Measurements from ENCODE around the gene PCDHGA7. TPM values are rescaled to one million over a fixed set of nuclear protein-coding genes. Genes with fewer than 3 reads are reported as not detected.
"Not testable (repeated sequence)": the region's sequence is repeated elsewhere in the genome, so short reads cannot be mapped to it uniquely, and the experiment has no call there.

PCDHGA7 gene
- total and polyA plus RNA-seq, 7 donors: 0.42 to 15.2 (median 10.8) TPM; not detected in 2

DNA sequence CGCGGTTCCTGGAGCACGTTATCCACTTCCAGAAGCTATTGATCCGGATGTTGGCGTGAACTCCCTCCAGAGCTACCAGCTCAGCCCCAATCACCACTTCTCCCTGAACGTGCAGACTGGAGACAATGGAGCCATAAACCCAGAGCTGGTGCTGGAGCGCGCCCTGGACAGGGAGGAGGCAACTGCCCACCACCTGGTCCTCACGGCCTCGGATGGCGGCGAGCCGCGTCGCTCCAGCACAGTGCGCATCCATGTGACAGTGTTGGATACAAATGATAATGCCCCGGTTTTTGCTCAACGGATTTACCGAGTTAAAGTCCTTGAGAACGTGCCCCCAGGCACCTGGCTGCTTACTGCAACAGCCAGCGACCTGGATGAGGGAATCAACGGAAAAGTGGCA, 20.8 kb downstream of the PCDHGA7 start:
- Histone ChIP-seq H3K9me3 (peaks cover 40 to 94% (median 83%) of the 10 kb centered on the region in 4 donors), H3K27me3 (no peaks in the 10 kb centered on the region), H3K36me3 (peaks cover 0 to 5% (median 0%) of the 10 kb centered on the region in 4 donors), H3K4me3 (peak overlapping the region in 1 of 4 donors; percentile 21), H3K27ac (no peak overlapping the region), H3K4me1 (no peaks in the 10 kb centered on the region)
- WGBS, 2 donors: 35 to 57% methylated on average over 22 of the region's 22 CpGs
- DNase-seq: no peak
- intact Hi-C loops (cut with DNase I): no loop called here
- TF ChIP-seq POLR2AphosphoS5 (IDR thresholded peaks at IDR 0.05) (no peak), EP300 (IDR thresholded peaks at IDR 0.05) (no peak), POLR2A (IDR thresholded peaks at IDR 0.05) (no peak)
- TF ChIP-seq, protein P1, sequence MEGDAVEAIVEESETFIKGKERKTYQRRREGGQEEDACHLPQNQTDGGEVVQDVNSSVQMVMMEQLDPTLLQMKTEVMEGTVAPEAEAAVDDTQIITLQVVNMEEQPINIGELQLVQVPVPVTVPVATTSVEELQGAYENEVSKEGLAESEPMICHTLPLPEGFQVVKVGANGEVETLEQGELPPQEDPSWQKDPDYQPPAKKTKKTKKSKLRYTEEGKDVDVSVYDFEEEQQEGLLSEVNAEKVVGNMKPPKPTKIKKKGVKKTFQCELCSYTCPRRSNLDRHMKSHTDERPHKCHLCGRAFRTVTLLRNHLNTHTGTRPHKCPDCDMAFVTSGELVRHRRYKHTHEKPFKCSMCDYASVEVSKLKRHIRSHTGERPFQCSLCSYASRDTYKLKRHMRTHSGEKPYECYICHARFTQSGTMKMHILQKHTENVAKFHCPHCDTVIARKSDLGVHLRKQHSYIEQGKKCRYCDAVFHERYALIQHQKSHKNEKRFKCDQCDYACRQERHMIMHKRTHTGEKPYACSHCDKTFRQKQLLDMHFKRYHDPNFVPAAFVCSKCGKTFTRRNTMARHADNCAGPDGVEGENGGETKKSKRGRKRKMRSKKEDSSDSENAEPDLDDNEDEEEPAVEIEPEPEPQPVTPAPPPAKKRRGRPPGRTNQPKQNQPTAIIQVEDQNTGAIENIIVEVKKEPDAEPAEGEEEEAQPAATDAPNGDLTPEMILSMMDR (IDR thresholded peaks at IDR 0.05): no peak

DNA sequence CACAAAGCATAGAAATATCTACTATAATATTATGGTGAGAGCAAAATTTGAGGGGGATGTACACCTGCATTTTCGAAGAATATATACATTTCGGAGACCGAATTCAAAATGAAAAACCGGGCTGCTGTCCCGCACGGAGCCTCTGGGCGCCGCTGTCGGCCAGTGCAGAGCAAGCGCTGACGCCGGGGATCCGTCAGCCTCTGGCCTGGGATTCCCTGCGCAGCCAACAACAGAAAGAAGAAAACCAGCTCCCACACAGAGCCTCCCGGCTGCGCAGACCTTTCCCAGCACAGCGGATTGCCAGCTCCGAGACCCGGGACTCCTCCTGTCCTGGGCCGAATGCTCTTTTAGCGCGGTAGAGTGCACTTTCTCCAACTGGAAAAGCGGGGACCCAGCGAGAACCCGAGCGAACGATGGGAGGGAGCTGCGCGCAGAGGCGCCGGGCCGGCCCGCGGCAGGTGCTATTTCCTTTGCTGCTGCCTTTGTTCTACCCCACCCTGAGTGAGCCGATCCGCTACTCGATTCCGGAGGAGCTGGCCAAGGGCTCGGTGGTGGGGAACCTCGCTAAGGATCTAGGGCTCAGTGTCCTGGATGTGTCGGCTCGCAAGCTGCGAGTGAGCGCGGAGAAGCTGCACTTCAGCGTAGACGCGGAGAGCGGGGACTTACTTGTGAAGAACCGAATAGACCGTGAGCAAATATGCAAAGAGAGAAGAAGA, 25.4 kb downstream of the PCDHGA7 start, which contains the start of gene PCDHGB6:
PCDHGB6 (plus strand) TSS at position 232 of the 716 bp plus-strand sequence; CDS start at position 414, 182 bp downstream.
- not testable (repeated sequence) for H3K4me1 ChIP-seq, H3K36me3 ChIP-seq, H3K27me3 ChIP-seq, DNase-seq
- TF ChIP-seq, protein P1 (IDR thresholded peaks at IDR 0.05): peak in 3 of 4 experiments; percentile 9 to 32 (median 21)
- intact Hi-C loops (cut with DNase I): loop anchor here (5.0 kb wide), 1 partner anchor 119 kb away; no protein-coding TSS in a partner anchor
- WGBS, 2 donors: 13 to 46% methylated on average over 51 of the region's 51 CpGs
- Histone ChIP-seq H3K4me3 (peak within 1 kb of the TSS; percentile 5 to 33 (median 29)), H3K9me3 (peaks cover 36 to 92% (median 82%) of the 10 kb centered on the region in 4 donors), H3K27ac (peak within 1 kb of the TSS in 1 of 4 donors; percentile 33)

DNA sequence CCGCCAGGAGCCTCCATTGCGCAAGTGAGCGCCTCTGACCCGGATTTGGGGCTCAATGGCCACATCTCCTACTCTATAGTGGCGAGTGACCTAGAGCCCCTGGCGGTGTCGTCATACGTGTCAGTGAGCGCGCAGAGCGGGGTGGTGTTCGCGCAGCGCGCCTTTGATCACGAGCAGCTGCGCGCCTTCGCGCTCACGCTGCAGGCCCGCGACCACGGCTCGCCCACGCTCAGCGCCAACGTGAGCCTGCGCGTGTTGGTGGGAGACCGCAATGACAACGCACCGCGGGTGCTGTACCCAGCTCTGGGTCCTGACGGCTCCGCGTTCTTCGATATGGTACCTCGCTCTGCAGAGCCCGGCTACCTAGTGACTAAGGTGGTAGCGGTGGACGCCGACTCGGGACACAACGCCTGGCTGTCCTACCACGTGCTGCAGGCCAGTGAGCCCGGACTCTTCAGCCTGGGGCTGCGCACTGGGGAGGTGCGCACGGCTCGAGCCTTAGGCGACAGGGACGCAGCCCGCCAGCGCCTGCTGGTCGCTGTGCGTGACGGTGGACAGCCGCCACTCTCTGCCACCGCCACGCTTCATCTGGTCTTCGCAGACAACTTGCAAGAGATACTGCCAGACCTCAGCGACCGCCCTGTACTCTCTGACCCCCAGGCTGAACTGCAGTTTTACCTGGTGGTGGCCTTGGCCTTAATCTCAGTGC, 27.2 kb downstream of the PCDHGA7 start:
- Histone ChIP-seq H3K36me3 (peaks cover 0 to 11% (median 0%) of the 10 kb centered on the region in 4 donors), H3K4me1 (no peaks in the 10 kb centered on the region), H3K9me3 (peaks cover 37 to 91% (median 83%) of the 10 kb centered on the region in 4 donors), H3K27me3 (no peaks in the 10 kb centered on the region), H3K4me3 (no peak overlapping the region), H3K27ac (no peak overlapping the region)
- intact Hi-C loops (cut with DNase I): loop anchor here (5.0 kb wide), 1 partner anchor 118 kb away; no protein-coding TSS in a partner anchor
- TF ChIP-seq EP300 (IDR thresholded peaks at IDR 0.05): no peak
- TF ChIP-seq, protein P1 (IDR thresholded peaks at IDR 0.05): no peak
- no peak for TF ChIP-seq POLR2A (IDR thresholded peaks at IDR 0.05)
- TF ChIP-seq POLR2AphosphoS5 (IDR thresholded peaks at IDR 0.05): no peak
- 30 to 67% methylated on average over 64 of the region's 64 CpGs for WGBS, 2 donors
- DNase-seq: peak; percentile 46

DNA sequence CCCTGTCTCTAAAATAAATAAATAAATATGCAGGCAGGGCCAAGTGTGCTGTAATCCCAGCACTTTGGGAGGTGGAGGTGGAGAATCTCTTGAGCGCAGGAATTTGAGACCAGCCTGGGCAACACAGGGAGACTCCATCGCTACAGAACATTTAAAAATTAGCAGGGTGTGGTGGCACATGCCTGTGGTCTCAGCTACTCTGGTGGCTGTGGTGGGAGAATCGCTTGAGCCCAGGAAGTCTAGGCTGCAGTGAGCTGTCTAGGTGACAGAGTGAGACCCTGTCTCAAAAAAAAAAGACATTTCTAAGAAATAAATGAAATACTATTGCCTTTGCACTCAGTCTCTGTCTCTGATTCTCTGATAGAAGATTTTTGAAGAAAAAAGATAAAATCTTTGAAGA, 29.0 kb downstream of the PCDHGA7 start:
- Histone ChIP-seq H3K36me3 (peaks cover 0 to 11% (median 0%) of the 10 kb centered on the region in 4 donors), H3K4me3 (no peak overlapping the region), H3K27me3 (no peaks in the 10 kb centered on the region), H3K9me3 (peaks cover 40 to 92% (median 78%) of the 10 kb centered on the region in 4 donors), H3K27ac (no peak overlapping the region), H3K4me1 (no peaks in the 10 kb centered on the region)
- intact Hi-C loops (cut with DNase I): no loop called here
- DNase-seq: no peak
- TF ChIP-seq POLR2A (IDR thresholded peaks at IDR 0.05) (no peak), POLR2AphosphoS5 (IDR thresholded peaks at IDR 0.05) (no peak), EP300 (IDR thresholded peaks at IDR 0.05) (no peak)
- TF ChIP-seq, protein P1 (IDR thresholded peaks at IDR 0.05): no peak
- 68 to 77% methylated on average over 3 of the region's 3 CpGs for WGBS, 2 donors
